Measurements from ENCODE around the gene C1QL1. TPM values are rescaled to one million over a fixed set of nuclear protein-coding genes. Genes with fewer than 3 reads are reported as not detected.
"Not testable (repeated sequence)": the region's sequence is repeated elsewhere in the genome, so short reads cannot be mapped to it uniquely, and the experiment has no call there.

Gene C1QL1
- total RNA-seq, 1 donor from 2014 or later = not detected

- Histone ChIP-seq H3K4me3 (no peak overlapping the region), H3K27me3 (no peaks in the 10 kb centered on the region), H3K4me1 (peaks cover 0 to 5% of the 10 kb centered on the region in 2 donors), H3K9me3 (no peaks in the 10 kb centered on the region), H3K36me3 (no peaks in the 10 kb centered on the region), H3K27ac (no peak overlapping the region)
- no peak for DNase-seq (ENCODE audit: low spot score in 2 of 2)
- intact Hi-C loops (cut with DNase I) = no loop called here
- TF ChIP-seq, protein P1, sequence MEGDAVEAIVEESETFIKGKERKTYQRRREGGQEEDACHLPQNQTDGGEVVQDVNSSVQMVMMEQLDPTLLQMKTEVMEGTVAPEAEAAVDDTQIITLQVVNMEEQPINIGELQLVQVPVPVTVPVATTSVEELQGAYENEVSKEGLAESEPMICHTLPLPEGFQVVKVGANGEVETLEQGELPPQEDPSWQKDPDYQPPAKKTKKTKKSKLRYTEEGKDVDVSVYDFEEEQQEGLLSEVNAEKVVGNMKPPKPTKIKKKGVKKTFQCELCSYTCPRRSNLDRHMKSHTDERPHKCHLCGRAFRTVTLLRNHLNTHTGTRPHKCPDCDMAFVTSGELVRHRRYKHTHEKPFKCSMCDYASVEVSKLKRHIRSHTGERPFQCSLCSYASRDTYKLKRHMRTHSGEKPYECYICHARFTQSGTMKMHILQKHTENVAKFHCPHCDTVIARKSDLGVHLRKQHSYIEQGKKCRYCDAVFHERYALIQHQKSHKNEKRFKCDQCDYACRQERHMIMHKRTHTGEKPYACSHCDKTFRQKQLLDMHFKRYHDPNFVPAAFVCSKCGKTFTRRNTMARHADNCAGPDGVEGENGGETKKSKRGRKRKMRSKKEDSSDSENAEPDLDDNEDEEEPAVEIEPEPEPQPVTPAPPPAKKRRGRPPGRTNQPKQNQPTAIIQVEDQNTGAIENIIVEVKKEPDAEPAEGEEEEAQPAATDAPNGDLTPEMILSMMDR (IDR thresholded peaks at IDR 0.05) = no peak
Measured at GRCh38 chr17:44956998-44957981, 10.8 kb downstream of the C1QL1 start.

DNA sequence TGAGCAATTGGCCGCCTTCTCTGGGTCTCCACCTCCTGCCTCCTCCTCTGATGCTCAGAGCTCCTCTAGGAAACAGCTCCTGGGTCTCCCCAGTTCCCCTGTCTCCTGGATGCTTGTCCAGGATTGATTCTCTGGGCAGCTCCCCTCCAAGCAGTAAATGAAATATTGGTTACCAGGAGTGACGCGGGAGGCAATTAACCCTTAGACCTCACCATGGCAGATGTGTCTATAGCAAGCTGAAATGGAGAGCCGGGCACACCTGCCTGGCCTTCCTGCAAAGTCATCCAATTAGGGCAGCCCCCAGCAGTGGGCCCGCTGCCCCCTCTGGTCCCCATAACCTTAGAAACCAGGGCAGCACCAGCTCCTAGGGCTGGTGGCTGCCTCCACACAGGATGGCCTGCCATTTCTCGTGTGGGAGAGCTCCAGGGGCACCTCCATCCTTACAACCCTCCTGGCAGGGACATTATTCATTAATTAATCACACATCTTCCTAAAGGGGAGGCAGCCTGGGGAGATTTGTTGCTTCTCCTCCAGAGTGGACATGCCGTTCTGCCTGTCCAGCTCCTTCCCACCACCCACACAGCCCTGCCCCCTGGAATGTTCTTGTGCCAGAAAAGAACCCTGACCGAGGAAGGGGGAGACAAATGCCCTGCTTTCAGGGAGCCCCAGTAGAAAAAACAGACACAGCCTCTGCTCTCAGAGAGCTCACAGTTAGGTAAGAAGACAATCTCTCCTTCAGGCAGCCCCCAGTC, 12.3 kb downstream of the C1QL1 start:
- Histone ChIP-seq H3K27me3 (no peaks in the 10 kb centered on the region), H3K36me3 (no peaks in the 10 kb centered on the region), H3K4me1 (peaks cover 0 to 5% of the 10 kb centered on the region in 2 donors), H3K9me3 (no peaks in the 10 kb centered on the region), H3K27ac (no peak overlapping the region), H3K4me3 (no peak overlapping the region)
- no peak for DNase-seq (ENCODE audit: low spot score in 2 of 2)
- TF ChIP-seq, protein P1 (IDR thresholded peaks at IDR 0.05) = no peak
- intact Hi-C loops (cut with DNase I) = no loop called here

DNA sequence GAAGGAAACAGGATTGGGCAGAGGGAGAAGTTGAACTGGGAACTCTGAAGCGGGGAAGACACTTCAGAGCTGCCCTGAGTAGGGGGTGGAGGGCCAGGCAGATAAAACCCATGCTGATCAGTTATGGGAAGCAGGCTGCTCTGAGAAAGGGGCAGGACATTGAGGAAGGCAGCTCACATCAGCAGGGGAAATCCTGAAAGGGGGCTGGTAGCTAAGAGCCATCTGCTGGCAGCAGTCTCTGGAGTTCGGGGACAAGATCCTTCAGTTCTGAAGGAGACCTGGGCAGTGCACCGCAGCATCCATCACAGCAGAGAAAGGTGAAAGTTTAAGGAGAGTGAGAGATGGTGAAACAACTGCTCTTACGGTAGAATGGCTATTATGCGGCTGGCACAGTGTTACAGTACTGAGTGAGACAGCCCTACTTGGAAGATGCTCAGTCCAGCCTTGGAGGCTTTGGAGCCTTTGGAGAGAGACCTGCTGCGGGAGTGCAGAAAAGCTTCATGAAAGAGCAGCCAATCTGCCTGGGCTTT, 15.1 kb downstream of the C1QL1 start:
- DNase-seq (ENCODE audit: low spot score in 2 of 2) = no peak
- peaks cover 0 to 3% of the 10 kb centered on the region in 2 donors for H3K4me1 ChIP-seq
- H3K4me3 ChIP-seq = no peak overlapping the region
- TF ChIP-seq, protein P1 (IDR thresholded peaks at IDR 0.05) = no peak
- H3K36me3 ChIP-seq = no peaks in the 10 kb centered on the region
- intact Hi-C loops (cut with DNase I) = no loop called here
- H3K9me3 ChIP-seq = no peaks in the 10 kb centered on the region
- H3K27me3 ChIP-seq = no peaks in the 10 kb centered on the region
- no peak overlapping the region for H3K27ac ChIP-seq

- H3K4me1 ChIP-seq = peaks cover 6 to 8% of the 10 kb centered on the region in 2 donors
- H3K27ac ChIP-seq = no peak overlapping the region
- peak overlapping the region; percentile 66 to 74 for H3K4me3 ChIP-seq
- H3K36me3 ChIP-seq = no peaks in the 10 kb centered on the region
- no peaks in the 10 kb centered on the region for H3K27me3 ChIP-seq
- intact Hi-C loops (cut with DNase I) = no loop called here
- no peaks in the 10 kb centered on the region for H3K9me3 ChIP-seq
- DNase-seq (ENCODE audit: low spot score in 2 of 2) = no peak
- TF ChIP-seq, protein P1 (IDR thresholded peaks at IDR 0.05) = no peak
Measured at GRCh38 chr17:44948315-44948795, 19.7 kb downstream of the C1QL1 start.

- TF ChIP-seq, protein P1 (IDR thresholded peaks at IDR 0.05) = no peak
- intact Hi-C loops (cut with DNase I) = loop anchor here (1.0 kb wide), 2 partner anchors 21 to 75 kb away; partner anchors contain the start of gene C1QL1
- peaks cover 6 to 8% of the 10 kb centered on the region in 2 donors for H3K4me1 ChIP-seq
- H3K27me3 ChIP-seq = no peaks in the 10 kb centered on the region
- no peaks in the 10 kb centered on the region for H3K9me3 ChIP-seq
- peak within 1 kb of the TSS; percentile 66 to 74 for H3K4me3 ChIP-seq
- no peaks in the 10 kb centered on the region for H3K36me3 ChIP-seq
- no peak within 1 kb of the TSS for H3K27ac ChIP-seq
- peak; percentile 59 to 94 for DNase-seq (ENCODE audit: low spot score in 2 of 2)
Measured at GRCh38 chr17:44947461-44948314, 20.4 kb downstream of the C1QL1 start, which contains the start of gene KIF18B. TSS of gene KIF18B (minus strand) at chr17:44947773. CDS start at chr17:44936344, 11,429 bp downstream.

GRCh38 chr17:44945652-44946051, 22.5 kb downstream of the C1QL1 start:
- H3K4me1 ChIP-seq; H3K27me3 ChIP-seq; H3K36me3 ChIP-seq; H3K9me3 ChIP-seq; H3K4me3 ChIP-seq; H3K27ac ChIP-seq; DNase-seq (ENCODE audit: low spot score in 2 of 2); intact Hi-C loops (cut with DNase I): not testable (repeated sequence)
